HG03342 (cell line): ENCODE measurements around the gene MAS1L.
"Not testable (repeated sequence)": the region's sequence is repeated elsewhere in the genome, so short reads cannot be mapped to it uniquely, and the experiment has no call there.

Source experiments
- ATAC-seq: cut with Tn5 transposase; IDR thresholded peaks from one replicate; pipeline ENCODE4 v1.9.1; 2021; ENCODE audit warnings: mild to moderate bottlenecking, moderate library complexity; ENCODE audit not compliant: unreplicated experiment

Gene MAS1L

DNA sequence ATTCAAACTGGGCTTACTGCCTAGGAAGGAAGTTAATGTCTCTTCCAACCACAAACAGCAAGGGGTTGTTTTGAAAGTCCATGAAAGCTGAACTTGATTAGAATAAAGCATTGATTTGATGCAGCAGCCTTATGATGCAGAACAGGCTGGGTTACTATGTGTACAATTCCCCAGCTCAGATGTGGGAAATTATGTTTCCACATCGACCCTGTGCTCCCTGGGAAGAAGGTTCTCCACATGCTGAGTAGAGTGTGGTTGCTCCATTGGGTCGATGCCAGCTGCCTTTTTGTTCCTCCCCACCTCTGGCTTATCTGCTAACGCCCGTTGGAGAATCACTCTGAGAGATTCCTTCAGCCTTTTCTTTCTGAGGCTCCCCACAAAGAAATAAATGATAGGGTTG is 1.2 kb downstream of the MAS1L start:
- ATAC-seq: no peak

GRCh38 chr6:29483735-29484134 is 4.0 kb downstream of the MAS1L start:
- ATAC-seq: no peak

GRCh38 chr6:29483186-29483585 is 4.6 kb downstream of the MAS1L start:
- no peak for ATAC-seq

GRCh38 chr6:29479560-29479959 is 8.2 kb downstream of the MAS1L start:
- no peak for ATAC-seq

GRCh38 chr6:29478740-29479139 is 9.0 kb downstream of the MAS1L start:
- no peak for ATAC-seq

GRCh38 chr6:29477923-29478450 is 9.8 kb downstream of the MAS1L start:
- no peak for ATAC-seq

- ATAC-seq: no peak
Observed at GRCh38 chr6:29474996-29475395, 12.8 kb downstream of the MAS1L start.

DNA sequence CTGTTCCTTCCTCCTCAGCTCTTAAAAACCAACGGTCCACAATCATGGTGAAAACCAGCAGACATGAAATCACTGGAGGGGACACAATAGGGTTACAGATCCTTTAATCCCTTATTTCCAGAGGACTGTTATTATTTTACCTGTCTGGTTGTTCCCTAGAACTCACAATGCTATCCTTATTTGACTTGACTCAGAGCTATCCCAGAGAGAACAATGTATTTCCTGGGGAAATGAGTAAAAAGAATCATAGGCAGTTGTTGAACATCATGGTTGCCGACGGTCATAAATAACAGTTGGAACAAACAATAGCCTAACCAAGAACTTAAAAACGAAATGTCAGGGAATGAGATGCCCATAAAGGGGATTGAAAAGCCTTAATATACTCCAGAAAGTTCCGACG is 21.5 kb downstream of the MAS1L start:
- no peak for ATAC-seq

- no peak for ATAC-seq
Observed at GRCh38 chr6:29465801-29466200, 22.0 kb downstream of the MAS1L start.

DNA sequence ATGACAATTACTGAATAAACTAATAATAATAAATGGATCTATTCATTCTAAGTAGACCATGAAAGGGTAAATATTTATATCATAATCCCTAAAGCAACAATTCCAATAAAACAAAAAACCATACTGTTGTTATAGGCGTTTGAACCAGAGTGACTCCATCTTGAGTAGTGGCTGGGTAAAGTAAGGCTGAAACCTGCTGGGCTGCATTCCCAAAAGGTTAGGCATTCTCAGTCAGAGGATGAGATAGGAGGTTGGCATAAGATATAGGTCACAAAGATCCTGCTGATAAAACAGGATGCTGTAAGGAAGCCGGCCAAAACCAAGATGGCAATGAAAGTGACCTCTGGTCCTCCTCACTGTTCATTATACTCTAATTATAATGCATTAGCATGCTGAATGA is 22.5 kb downstream of the MAS1L start:
- no peak for ATAC-seq

DNA sequence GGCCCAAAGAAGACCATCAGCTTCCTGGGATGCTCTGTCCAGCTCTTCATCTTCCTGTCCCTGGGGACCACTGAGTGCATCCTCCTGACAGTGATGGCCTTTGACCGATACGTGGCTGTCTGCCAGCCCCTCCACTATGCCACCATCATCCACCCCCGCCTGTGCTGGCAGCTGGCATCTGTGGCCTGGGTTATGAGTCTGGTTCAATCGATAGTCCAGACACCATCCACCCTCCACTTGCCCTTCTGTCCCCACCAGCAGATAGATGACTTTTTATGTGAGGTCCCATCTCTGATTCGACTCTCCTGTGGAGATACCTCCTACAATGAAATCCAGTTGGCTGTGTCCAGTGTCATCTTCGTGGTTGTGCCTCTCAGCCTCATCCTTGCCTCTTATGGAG is 25.7 kb downstream of the MAS1L start:
- no peak for ATAC-seq

GRCh38 chr6:29461021-29461814 is 26.5 kb downstream of the MAS1L start:
- ATAC-seq: no peak

GRCh38 chr6:29456971-29457370 is 30.8 kb downstream of the MAS1L start, which contains the start of the genes OR11A1 and OR2H1:
OR11A1 (minus strand) TSS chr6:29457071; CDS start chr6:29427641, 29,430 bp downstream.
OR2H1 (plus strand) TSS chr6:29457155; CDS start chr6:29461770, 4,615 bp downstream.
- no peak for ATAC-seq

DNA sequence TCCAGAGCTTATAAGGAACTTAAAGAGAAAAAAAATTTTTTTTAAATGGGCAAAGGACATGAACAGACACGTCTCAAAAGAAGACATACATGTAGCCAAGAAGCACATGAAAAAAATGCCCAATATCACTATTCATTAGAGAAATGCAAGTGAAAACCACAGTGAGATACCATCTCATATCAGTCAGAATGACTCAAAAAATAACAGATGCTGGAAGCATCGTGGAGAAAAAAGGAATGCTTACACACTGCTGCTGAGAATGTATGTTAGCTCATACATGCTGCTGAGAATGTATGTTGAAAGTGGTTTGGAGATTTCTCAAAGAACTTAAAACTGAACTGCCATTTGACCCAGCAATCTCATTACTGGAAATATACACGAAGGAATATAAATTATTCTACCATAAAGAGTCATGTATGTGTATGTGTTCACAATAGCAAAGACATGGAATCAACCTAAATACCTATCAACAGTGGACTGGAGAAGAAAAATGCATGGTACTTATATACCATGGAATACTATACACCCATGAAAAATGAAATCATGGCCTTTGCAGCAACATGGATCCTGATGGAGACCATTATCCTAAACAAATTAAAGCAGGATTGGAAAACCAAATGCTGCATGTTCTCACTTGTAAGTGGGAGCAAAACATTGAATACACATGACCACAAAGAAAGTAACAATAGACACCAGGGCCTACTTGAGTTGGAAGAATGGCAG is 36.1 kb downstream of the MAS1L start:
- ATAC-seq: no peak

GRCh38 chr6:29447670-29448069 is 40.1 kb downstream of the MAS1L start:
- no peak for ATAC-seq

DNA sequence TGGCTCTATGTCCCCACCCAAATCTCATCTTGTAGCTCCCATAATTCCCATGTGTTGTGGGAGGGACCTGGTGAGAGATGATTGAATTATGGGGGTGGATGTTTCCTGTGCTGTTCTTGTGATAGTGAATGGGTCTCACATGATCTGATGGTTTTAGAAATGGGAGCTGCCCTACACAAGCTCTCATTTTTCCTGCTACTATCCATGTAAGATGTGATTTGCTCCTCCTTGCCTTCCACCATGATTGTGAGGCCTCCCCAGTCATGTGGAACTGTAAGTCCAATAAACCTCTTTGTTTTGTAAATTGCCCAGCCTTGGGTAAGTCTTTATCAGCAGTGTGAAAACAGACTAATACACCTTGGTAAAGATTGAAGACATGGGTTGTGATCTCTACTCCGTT is 43.7 kb downstream of the MAS1L start:
- ATAC-seq: not testable (repeated sequence)

DNA sequence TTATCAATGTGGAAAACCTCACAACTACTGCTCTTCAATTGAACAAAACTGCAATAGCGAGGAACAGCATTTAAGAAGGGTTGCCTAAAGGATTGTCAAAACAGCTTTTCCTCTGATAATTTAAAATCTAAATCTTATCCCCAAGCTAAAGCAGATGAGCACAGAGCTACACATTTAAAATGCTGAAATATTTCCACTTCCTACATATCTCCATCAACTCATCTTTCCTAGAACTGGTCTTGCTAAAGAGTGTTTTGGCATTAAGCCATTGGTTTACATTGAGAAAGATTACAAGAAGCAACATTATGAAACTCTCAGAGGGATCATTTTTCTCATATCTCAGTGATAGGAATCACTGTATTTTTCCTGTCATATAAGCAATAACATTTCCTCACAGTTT is 45.0 kb downstream of the MAS1L start:
- ATAC-seq: no peak

DNA sequence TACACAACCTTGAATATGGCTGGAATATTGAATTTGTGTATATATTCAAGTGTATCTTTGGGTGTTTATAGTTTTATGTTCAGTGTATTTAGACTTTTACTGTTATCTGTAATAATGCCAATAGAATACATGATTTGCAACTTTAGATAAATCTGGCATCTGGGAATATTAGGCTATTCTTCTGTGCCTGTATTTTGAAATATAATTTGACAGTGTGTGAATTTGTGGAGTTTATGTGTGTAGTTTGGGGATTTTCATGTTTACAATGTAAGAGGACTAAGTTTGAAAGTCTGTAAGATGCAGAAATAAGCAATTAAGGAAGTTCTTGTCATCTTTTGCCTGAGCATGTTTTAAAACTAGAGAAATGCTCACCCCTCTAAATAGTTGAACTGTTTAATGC is 48.8 kb downstream of the MAS1L start, which contains the start of gene OR10C1:
Gene OR10C1 (plus strand): TSS at position 301 of the 400 bp plus-strand sequence. CDS start 710 bp downstream, outside the sequence.
- no peak for ATAC-seq

DNA sequence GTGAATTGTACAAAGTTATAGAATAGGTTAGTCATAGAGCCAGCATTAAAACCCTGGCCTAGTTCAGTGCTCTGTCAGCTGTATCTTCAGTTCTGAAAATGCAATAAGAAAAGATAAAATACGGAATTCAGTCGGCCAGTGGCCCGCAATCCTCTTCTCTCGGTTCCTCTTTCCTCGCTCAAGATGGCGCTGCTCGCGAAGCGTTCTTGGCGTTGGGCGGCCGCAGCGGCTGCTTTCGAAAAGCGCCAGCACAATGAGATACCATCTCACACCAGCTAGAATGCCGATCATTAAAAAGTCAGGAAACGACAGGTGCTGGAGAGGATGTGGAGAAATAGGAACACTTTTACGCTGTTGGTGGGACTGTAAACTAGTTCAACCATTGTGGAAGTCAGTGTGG is 51.0 kb downstream of the MAS1L start:
- not testable (repeated sequence) for ATAC-seq
